ENCODE measurements around the gene SRCAP.

SRCAP gene

DNA sequence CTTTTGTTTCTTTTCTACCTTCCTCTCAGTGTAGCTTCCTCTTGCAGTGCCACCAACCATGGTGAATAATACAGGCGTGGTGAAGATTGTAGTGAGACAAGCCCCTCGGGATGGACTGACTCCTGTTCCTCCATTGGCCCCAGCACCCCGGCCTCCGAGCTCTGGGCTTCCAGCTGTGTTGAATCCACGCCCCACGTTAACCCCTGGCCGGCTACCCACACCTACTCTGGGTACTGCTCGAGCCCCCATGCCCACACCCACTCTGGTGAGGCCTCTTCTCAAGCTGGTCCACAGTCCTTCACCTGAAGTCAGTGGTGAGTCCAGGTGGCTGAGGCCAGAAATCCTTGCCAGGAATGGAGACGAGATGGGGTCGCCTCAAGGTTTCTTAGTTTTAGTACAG is 23.9 kb downstream of the SRCAP start:
- Mint-ChIP-seq H3K27ac (no peak overlapping the region), H3K9me3 (no peaks in the 10 kb centered on the region), H3K4me1 (peaks cover 16% of the 10 kb centered on the region), H3K36me3 (peaks cover 47% of the 10 kb centered on the region), H3K4me3 (no peak overlapping the region), H3K27me3 (no peaks in the 10 kb centered on the region)
- DNase-seq (ENCODE audit: low spot score in 2 of 2): no peak
- no peak for ATAC-seq (ENCODE audit: low read depth)

DNA sequence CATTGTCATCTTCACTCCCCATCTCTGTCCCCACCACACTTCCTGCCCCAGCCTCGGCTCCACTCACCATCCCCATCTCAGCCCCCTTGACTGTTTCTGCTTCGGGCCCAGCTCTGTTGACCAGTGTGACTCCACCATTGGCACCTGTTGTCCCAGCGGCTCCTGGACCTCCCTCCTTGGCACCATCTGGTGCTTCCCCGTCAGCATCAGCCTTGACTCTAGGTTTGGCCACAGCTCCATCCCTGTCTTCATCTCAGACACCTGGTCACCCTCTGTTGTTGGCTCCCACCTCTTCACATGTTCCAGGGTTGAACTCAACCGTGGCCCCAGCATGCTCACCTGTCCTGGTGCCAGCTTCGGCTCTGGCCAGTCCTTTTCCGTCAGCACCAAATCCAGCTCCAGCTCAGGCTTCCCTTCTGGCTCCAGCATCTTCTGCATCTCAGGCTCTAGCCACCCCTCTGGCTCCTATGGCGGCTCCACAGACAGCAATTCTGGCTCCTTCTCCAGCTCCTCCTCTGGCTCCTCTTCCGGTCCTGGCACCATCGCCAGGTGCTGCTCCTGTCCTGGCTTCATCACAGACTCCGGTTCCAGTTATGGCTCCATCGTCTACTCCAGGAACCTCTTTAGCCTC is 24.9 kb downstream of the SRCAP start:
- Mint-ChIP-seq H3K36me3 (peaks cover 47% of the 10 kb centered on the region), H3K4me1 (peaks cover 16% of the 10 kb centered on the region), H3K4me3 (no peak overlapping the region), H3K27ac (peak overlapping the region; percentile 25), H3K9me3 (no peaks in the 10 kb centered on the region), H3K27me3 (no peaks in the 10 kb centered on the region)
- DNase-seq (ENCODE audit: low spot score in 2 of 2) (no peak), ATAC-seq (ENCODE audit: low read depth) (no peak)

GRCh38 chr16:30724641-30725417 is 25.9 kb downstream of the SRCAP start:
- H3K36me3 Mint-ChIP-seq: peaks cover 51% of the 10 kb centered on the region
- H3K4me1 Mint-ChIP-seq: peaks cover 16% of the 10 kb centered on the region
- no peak for DNase-seq (ENCODE audit: low spot score in 2 of 2)
- H3K27me3 Mint-ChIP-seq: no peaks in the 10 kb centered on the region
- no peak overlapping the region for H3K4me3 Mint-ChIP-seq
- H3K27ac Mint-ChIP-seq: peak overlapping the region; percentile 57
- ATAC-seq (ENCODE audit: low read depth): peak; percentile 60
- H3K9me3 Mint-ChIP-seq: no peaks in the 10 kb centered on the region

GRCh38 chr16:30725418-30725792 is 26.4 kb downstream of the SRCAP start:
- peaks cover 46% of the 10 kb centered on the region for H3K36me3 Mint-ChIP-seq
- no peaks in the 10 kb centered on the region for H3K9me3 Mint-ChIP-seq
- H3K4me1 Mint-ChIP-seq: peaks cover 16% of the 10 kb centered on the region
- H3K4me3 Mint-ChIP-seq: no peak overlapping the region
- ATAC-seq (ENCODE audit: low read depth): no peak
- DNase-seq (ENCODE audit: low spot score in 2 of 2): no peak
- peak overlapping the region; percentile 57 for H3K27ac Mint-ChIP-seq
- H3K27me3 Mint-ChIP-seq: no peaks in the 10 kb centered on the region

DNA sequence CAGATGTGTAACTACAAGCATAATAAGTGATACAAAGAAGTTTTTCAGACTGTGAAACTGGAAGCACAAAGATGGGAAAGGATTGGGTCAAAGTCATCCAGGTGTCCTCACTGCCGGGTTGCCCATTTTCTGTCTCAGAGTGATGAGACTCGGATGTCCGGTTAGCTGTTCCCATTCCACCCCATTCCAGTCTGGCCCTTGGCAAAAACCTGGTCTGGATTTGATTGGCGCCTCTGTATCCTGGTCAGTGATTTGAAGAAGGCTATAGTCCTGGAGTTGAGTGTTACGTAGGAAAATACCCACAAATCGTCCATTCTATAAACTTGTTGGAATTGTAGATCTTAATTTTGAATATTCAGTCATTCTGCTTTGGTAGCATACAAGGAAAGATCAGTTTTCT is 29.4 kb downstream of the SRCAP start:
- peaks cover 30% of the 10 kb centered on the region for H3K36me3 Mint-ChIP-seq
- no peak for ATAC-seq (ENCODE audit: low read depth)
- H3K4me1 Mint-ChIP-seq: peaks cover 9% of the 10 kb centered on the region
- no peak for DNase-seq (ENCODE audit: low spot score in 2 of 2)
- no peak overlapping the region for H3K4me3 Mint-ChIP-seq
- peak overlapping the region; percentile 45 for H3K27ac Mint-ChIP-seq
- H3K27me3 Mint-ChIP-seq: no peaks in the 10 kb centered on the region
- no peaks in the 10 kb centered on the region for H3K9me3 Mint-ChIP-seq

DNA sequence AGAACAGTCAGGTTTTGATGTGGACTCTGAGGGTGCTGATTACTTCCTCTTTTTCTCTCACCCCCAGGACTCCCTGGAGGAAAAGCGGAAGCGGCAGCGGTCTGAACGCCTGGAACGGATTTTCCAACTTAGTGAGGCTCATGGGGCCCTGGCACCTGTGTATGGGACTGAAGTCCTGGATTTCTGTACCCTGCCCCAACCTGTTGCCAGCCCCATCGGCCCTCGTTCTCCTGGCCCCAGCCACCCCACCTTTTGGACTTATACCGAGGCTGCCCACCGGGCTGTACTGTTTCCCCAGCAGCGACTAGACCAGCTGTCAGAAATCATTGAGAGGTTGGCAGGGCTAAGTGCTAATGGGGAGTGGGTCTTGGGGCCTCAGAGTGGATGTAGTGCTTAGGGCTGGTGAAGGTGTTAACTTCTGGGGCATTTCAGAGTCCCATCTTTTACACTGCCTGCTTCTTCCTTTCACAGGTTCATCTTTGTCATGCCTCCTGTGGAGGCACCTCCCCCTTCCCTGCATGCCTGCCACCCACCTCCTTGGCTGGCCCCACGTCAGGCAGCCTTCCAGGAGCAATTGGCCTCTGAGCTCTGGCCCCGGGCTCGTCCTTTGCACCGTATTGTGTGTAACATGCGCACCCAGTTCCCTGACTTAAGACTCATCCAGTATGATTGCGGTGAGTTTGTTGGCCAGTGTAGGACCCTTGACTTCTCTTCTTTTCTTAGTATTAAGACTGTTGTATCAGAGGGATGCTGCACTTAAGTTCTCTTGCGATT is 30.1 kb downstream of the SRCAP start:
- Mint-ChIP-seq H3K27ac (no peak overlapping the region), H3K27me3 (no peaks in the 10 kb centered on the region)

GRCh38 chr16:30731411-30731810 is 32.4 kb downstream of the SRCAP start:
- Mint-ChIP-seq H3K27ac (no peak overlapping the region), H3K36me3 (peaks cover 20% of the 10 kb centered on the region), H3K9me3 (no peaks in the 10 kb centered on the region), H3K27me3 (no peaks in the 10 kb centered on the region), H3K4me3 (no peak overlapping the region), H3K4me1 (no peaks in the 10 kb centered on the region)
- no peak for ATAC-seq (ENCODE audit: low read depth)
- no peak for DNase-seq (ENCODE audit: low spot score in 2 of 2)

More for the DNA sequence above, 30.1 kb downstream of the SRCAP start:
- Mint-ChIP-seq H3K4me1 (peaks cover 6% of the 10 kb centered on the region), H3K9me3 (no peaks in the 10 kb centered on the region), H3K4me3 (no peak overlapping the region), H3K36me3 (peaks cover 28% of the 10 kb centered on the region)
- DNase-seq (ENCODE audit: low spot score in 2 of 2) (no peak), ATAC-seq (ENCODE audit: low read depth) (no peak)

GRCh38 chr16:30736995-30737793 is 38.2 kb downstream of the SRCAP start:
- Mint-ChIP-seq H3K4me3 (no peak overlapping the region), H3K4me1 (peaks cover 12% of the 10 kb centered on the region), H3K36me3 (peaks cover 30% of the 10 kb centered on the region), H3K27me3 (no peaks in the 10 kb centered on the region), H3K27ac (no peak overlapping the region), H3K9me3 (no peaks in the 10 kb centered on the region)
- ATAC-seq (ENCODE audit: low read depth) (no peak), DNase-seq (ENCODE audit: low spot score in 2 of 2) (no peak)

GRCh38 chr16:30737794-30738648 is 39.0 kb downstream of the SRCAP start:
- H3K36me3 Mint-ChIP-seq: peaks cover 28% of the 10 kb centered on the region
- H3K27ac Mint-ChIP-seq: no peak overlapping the region
- H3K4me1 Mint-ChIP-seq: peaks cover 12% of the 10 kb centered on the region

DNA sequence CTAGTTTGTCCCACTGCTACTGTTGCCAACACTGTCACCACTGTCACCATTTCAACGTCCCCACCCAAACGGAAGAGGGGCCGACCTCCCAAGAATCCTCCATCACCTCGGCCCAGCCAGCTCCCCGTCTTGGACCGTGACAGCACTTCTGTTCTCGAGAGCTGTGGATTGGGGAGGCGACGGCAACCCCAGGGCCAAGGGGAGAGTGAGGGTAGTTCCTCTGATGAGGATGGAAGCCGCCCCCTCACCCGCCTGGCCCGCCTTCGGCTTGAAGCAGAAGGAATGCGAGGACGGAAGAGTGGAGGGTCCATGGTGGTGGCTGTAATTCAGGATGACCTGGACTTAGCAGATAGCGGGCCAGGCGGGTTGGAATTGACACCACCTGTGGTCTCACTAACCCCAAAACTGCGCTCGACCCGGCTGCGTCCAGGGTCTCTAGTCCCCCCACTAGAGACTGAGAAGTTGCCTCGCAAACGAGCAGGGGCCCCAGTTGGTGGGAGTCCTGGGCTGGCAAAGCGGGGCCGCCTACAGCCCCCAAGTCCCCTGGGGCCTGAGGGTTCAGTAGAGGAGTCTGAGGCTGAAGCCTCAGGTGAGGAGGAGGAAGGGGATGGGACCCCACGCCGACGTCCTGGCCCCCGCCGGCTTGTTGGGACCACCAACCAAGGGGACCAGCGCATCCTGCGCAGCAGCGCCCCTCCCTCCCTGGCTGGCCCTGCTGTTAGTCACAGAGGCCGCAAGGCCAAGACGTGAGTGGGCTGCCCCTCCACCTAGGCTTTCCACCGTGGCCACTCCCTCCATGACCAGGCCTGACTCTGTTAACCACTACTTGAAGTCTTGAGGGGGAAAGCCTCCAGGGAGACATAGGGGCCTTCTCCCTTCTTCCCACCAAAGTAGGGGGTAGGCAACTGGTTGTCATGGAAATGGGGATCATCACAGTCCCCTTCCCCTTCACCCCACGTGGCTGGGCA is 40.3 kb downstream of the SRCAP start:
- H3K27me3 Mint-ChIP-seq: no peaks in the 10 kb centered on the region
- no peak overlapping the region for H3K4me3 Mint-ChIP-seq
- DNase-seq (ENCODE audit: low spot score in 2 of 2): no peak
- ATAC-seq (ENCODE audit: low read depth): no peak
- H3K4me1 Mint-ChIP-seq: peaks cover 12% of the 10 kb centered on the region
- peaks cover 28% of the 10 kb centered on the region for H3K36me3 Mint-ChIP-seq
- no peaks in the 10 kb centered on the region for H3K9me3 Mint-ChIP-seq
- H3K27ac Mint-ChIP-seq: no peak overlapping the region

More at GRCh38 chr16:30737794-30738648, 39.0 kb downstream of the SRCAP start:
- DNase-seq (ENCODE audit: low spot score in 2 of 2): no peak
- H3K27me3 Mint-ChIP-seq: no peaks in the 10 kb centered on the region
- no peaks in the 10 kb centered on the region for H3K9me3 Mint-ChIP-seq
- ATAC-seq (ENCODE audit: low read depth): no peak
- H3K4me3 Mint-ChIP-seq: no peak overlapping the region

- no peak for DNase-seq (ENCODE audit: low spot score in 2 of 2)
- no peak for ATAC-seq (ENCODE audit: low read depth)
Observed at GRCh38 chr16:30740364-30741251, 41.6 kb downstream of the SRCAP start.

More at GRCh38 chr16:30740364-30741251, 41.6 kb downstream of the SRCAP start:
- Mint-ChIP-seq H3K27ac (no peak overlapping the region), H3K27me3 (no peaks in the 10 kb centered on the region), H3K4me1 (peaks cover 12% of the 10 kb centered on the region), H3K36me3 (peaks cover 32% of the 10 kb centered on the region), H3K4me3 (no peak overlapping the region), H3K9me3 (no peaks in the 10 kb centered on the region)
